HepG2 (cell line): ENCODE results near the gene RECK. TPM values are rescaled to one million over a fixed set of nuclear protein-coding genes. Genes with fewer than 3 reads are reported as not detected.
"Not testable (repeated sequence)": the region's sequence is repeated elsewhere in the genome, so short reads cannot be mapped to it uniquely, and the experiment has no call there.

ENCODE experiments used
- ATAC-seq: fragments of 200-7000 bp; cut with Tn5 transposase; 3 replicates; pipeline ENCODE4 v1.9.1; 2020; ENCODE audit warnings: mild to moderate bottlenecking, moderate library complexity
- BruUV-seq: library from RNA; stranded (reverse); fragments of 400-500 nt; replicated peaks from 2 replicates; lab custom pipeline; 2021; lab: Mats Ljungman, UMichigan
- CTCF ChIA-PET: fragments of 300-600 bp; formaldehyde crosslinking; extraction: SDS; loops from one replicate; lab custom pipeline; 2021; ENCODE audit warnings: low total read pairs, inconsistent platforms, low intra/inter-chr PET ratio; lab: Yijun Ruan, JAX
- POLR2A ChIA-PET: fragments of 350-600 bp; sonication (Branson Sonifier 250); formaldehyde crosslinking; loops from one replicate; lab custom pipeline; 2020; ENCODE audit warnings: antibody characterized with exemption, inconsistent platforms; lab: Yijun Ruan, JAX
- DNase-seq: peaks from one replicate; pipeline ENCODE4 v3.0.0-alpha.2; 2015; ENCODE audit warnings: low spot score
- FAIRE-seq: peaks from 3 replicates; lab custom pipeline; 2011; peaks lifted over from hg19 to GRCh38; lab: Jason Lieb, UNC
- H2AFZ ChIP-seq: one replicate; pipeline ENCODE4 v1.6.1; 2011; ENCODE audit warnings: low read length, inconsistent platforms
- H3K27ac ChIP-seq: fragments of 300-600 bp; 3 replicates; pipeline ENCODE4 v1.8.0; 2011; ENCODE audit warnings: mixed run types, mild to moderate bottlenecking, mixed read lengths, low read length, inconsistent platforms; ENCODE audit not compliant: insufficient read depth; ENCODE audit errors: extremely low read length
- H3K27me3 ChIP-seq, 2 experiments: fragments of 200-600 bp in 1 of 2; 2 replicates in 1 of 2; 3 replicates in 1 of 2; pipeline versions ENCODE4 v1.6.0 to v1.8.0; 2011; ENCODE audit warnings: low read length in 2 of 2, mild to moderate bottlenecking in 2 of 2, moderate library complexity in 2 of 2, inconsistent platforms in 1 of 2; ENCODE audit not compliant: insufficient read depth in 2 of 2, control insufficient read depth in 1 of 2
- H3K36me3 ChIP-seq, 2 experiments: fragments of 200-600 bp in 1 of 2; replicated peaks in 1 of 2; 2 replicates in 1 of 2; 3 replicates in 1 of 2; pipeline versions ENCODE4 v1.5.1 to v1.8.0; 2011; ENCODE audit warnings: low read length in 2 of 2, inconsistent platforms in 1 of 2; ENCODE audit not compliant: insufficient read depth in 2 of 2, control insufficient read depth in 1 of 2
- H3K4me1 ChIP-seq: 2 replicates; pipeline ENCODE4 v1.5.1; 2012; ENCODE audit warnings: low read length, inconsistent platforms; ENCODE audit not compliant: insufficient read depth
- H3K4me2 ChIP-seq: 2 replicates; pipeline ENCODE4 v1.6.0; 2011; ENCODE audit warnings: low read depth, low read length, inconsistent platforms
- H3K4me3 ChIP-seq, 3 experiments: fragments of 200-600 bp in 1 of 3; sonication (generic), shearing (Covaris generic) in 1 of 3; replicated peaks in 1 of 3; 2 replicates each; pipeline ENCODE4 v1.5.1; 2011 to 2016; ENCODE audit warnings: low read length in 3 of 3, inconsistent platforms in 2 of 3, low read depth in 2 of 3, mild to moderate bottlenecking in 2 of 3, control low read depth in 1 of 3, mixed read lengths in 1 of 3; ENCODE audit not compliant: insufficient read depth in 1 of 3
- H3K79me2 ChIP-seq: one replicate; pipeline ENCODE4 v1.6.1; 2011; ENCODE audit warnings: low read length, inconsistent platforms; ENCODE audit not compliant: insufficient read depth
- H3K9ac ChIP-seq: 2 replicates; pipeline ENCODE4 v1.6.0; 2011; ENCODE audit warnings: mild to moderate bottlenecking, low read depth, low read length, inconsistent platforms; ENCODE audit not compliant: insufficient read depth
- H3K9me3 ChIP-seq: 2 replicates; pipeline ENCODE4 v1.5.1; 2012; ENCODE audit warnings: mild to moderate bottlenecking, low read length
- H4K20me1 ChIP-seq: 2 replicates; pipeline ENCODE4 v1.6.0; 2011; ENCODE audit warnings: inconsistent platforms, mild to moderate bottlenecking, low read length, moderate library complexity; ENCODE audit not compliant: insufficient read depth
- CEBPB ChIP-seq: IDR thresholded peaks from 2 replicates; pipeline ENCODE4 v1.6.1; 2011; ENCODE audit warnings: low read depth, low read length, improper control_type of control experiment, borderline replicate concordance
- CHD2 ChIP-seq: IDR thresholded peaks from 2 replicates; pipeline ENCODE4 v1.6.1; 2011; ENCODE audit warnings: low read depth, low read length, improper control_type of control experiment
- HDAC1 ChIP-seq: sonication (generic); formaldehyde crosslinking; IDR thresholded peaks from 2 replicates; pipeline ENCODE4 v1.5.1; 2020; ENCODE audit warnings: mild to moderate bottlenecking, missing genetic modification reagents
- MAFG ChIP-seq: sonication (generic); formaldehyde crosslinking; IDR thresholded peaks from 2 replicates; pipeline ENCODE4 v1.5.1; 2020; ENCODE audit warnings: mild to moderate bottlenecking, missing genetic modification reagents
- SALL2 ChIP-seq: sonication (generic); formaldehyde crosslinking; IDR thresholded peaks from 2 replicates; pipeline ENCODE4 v1.8.1; 2023; ENCODE audit warnings: mild to moderate bottlenecking, missing genetic modification reagents, inconsistent platforms
- SP5 ChIP-seq: IDR thresholded peaks from 2 replicates; pipeline ENCODE4 v1.6.1; 2016; ENCODE audit warnings: low read depth, borderline replicate concordance
- TGIF2 ChIP-seq: IDR thresholded peaks from 2 replicates; pipeline ENCODE4 v1.6.1; 2016; ENCODE audit warnings: control low read depth, missing compliant biosample characterization
- ZNF275 ChIP-seq: sonication (generic); formaldehyde crosslinking; IDR thresholded peaks from 2 replicates; pipeline ENCODE4 v1.8.0; 2022; ENCODE audit warnings: missing genetic modification reagents, mild to moderate bottlenecking, inconsistent platforms, borderline replicate concordance
- ZNF674 ChIP-seq: sonication (generic); formaldehyde crosslinking; IDR thresholded peaks from 2 replicates; pipeline ENCODE4 v1.5.0; 2020; ENCODE audit warnings: low read depth, mild to moderate bottlenecking, missing genetic modification reagents
- WGBS: methylation state at CpG from one replicate; pipeline ENCODE4 v1.1.6; 2017; ENCODE audit warnings: low lambda C conversion rate; 5-methylcytosine and 5-hydroxymethylcytosine counted together
- in situ Hi-C: cut with HindIII; loops from 2 replicates; pipeline ENCODE4 v1.10.0; 2017; ENCODE audit warnings: low pct_unique_long_range_greater_than_20kb; ENCODE audit not compliant: extremely low pct_ligation_motif_present
- intact Hi-C: fragments of 100-400 bp; cut with micrococcal nuclease; formaldehyde crosslinking; loops from one replicate; pipeline ENCODE4 v1.10.0; 2022; ENCODE audit not compliant: unreplicated experiment
- polyA plus RNA-seq, 8 experiments: library from polyadenylated mRNA; depleted of rRNA in 3 of 8; stranded (reverse) in 7 of 8; unstranded in 1 of 8; fragments of >200 nt; fragmentation: Illumina TruSeq in 4 of 8; extraction: Trizol in 4 of 8; gene quantifications; 2 replicates each; pipeline versions ENCODE4 v1.2.1 to v1.2.3, GENCODE V29; 2011 to 2016; ENCODE audit warnings: low read depth in 4 of 8, missing spikeins in 1 of 8, mixed read lengths in 1 of 8; ENCODE audit not compliant: insufficient read depth in 1 of 8
- total RNA-seq, 5 experiments: library from RNA; depleted of rRNA; stranded (reverse); fragments of >200 nt; fragmentation: Illumina TruSeq; extraction: Trizol; gene quantifications; 2 replicates each; pipeline ENCODE4 v1.2.3, GENCODE V29; 2016; ENCODE audit warnings: low read depth in 1 of 5

The RECK gene
- total and polyA plus RNA-seq, 2 of the 13 experiments (the other 11 are each of a cell fraction or from before 2014, with no cell fraction given) = 3.1 to 4.8 TPM

GRCh38 chr9:36128349-36128748, 91.6 kb downstream of the RECK start:
- no peak overlapping the region for H2AFZ ChIP-seq
- H3K4me3 ChIP-seq = no peak overlapping the region
- H4K20me1 ChIP-seq = no peaks in the 10 kb centered on the region
- 7% methylated on average over 5 of the region's 8 CpGs for WGBS
- no peak for ATAC-seq
- TF ChIP-seq SP5 (CRISPR knock-in tag) = no peak
- no peak for TF ChIP-seq ZNF275
- TF ChIP-seq CHD2 = no peak
- no peak for TF ChIP-seq ZNF674
- no peak for TF ChIP-seq SALL2 (CRISPR knock-in tag)
- no peak for TF ChIP-seq TGIF2 (CRISPR knock-in tag)
- no peak for TF ChIP-seq HDAC1 (CRISPR knock-in tag)
- no peaks in the 10 kb centered on the region for H3K9me3 ChIP-seq
- peaks cover 7% of the 10 kb centered on the region for H3K4me1 ChIP-seq
- ChIA-PET POLR2A (no interaction called here), CTCF (no interaction called here)
- FAIRE-seq = no peak
- H3K79me2 ChIP-seq = no peaks in the 10 kb centered on the region
- H3K27ac ChIP-seq = no peak overlapping the region
- H3K4me2 ChIP-seq = no peak overlapping the region
- peaks cover 0 to 14% of the 10 kb centered on the region in 2 experiments; a peak in 3 of 5 replicates for H3K27me3 ChIP-seq
- no peak for DNase-seq
- no peak overlapping the region for H3K9ac ChIP-seq
- in situ Hi-C loops (no loop called here), intact Hi-C loops (no loop called here)
- BruUV-seq = no TSS peak
- H3K36me3 ChIP-seq = no peaks in the 10 kb centered on the region

- in situ Hi-C loops (no loop called here), intact Hi-C loops (no loop called here)
- Histone ChIP-seq H2AFZ (no peak overlapping the region), H3K36me3 (no peaks in the 10 kb centered on the region), H3K27me3 (peaks cover 0 to 20% of the 10 kb centered on the region in 2 experiments; a peak in 3 of 5 replicates), H3K9me3 (no peaks in the 10 kb centered on the region), H3K4me1 (peaks cover 7% of the 10 kb centered on the region), H3K4me3 (no peak overlapping the region), H3K27ac (no peak overlapping the region), H3K9ac (no peak overlapping the region), H3K79me2 (no peaks in the 10 kb centered on the region), H4K20me1 (no peaks in the 10 kb centered on the region)
- FAIRE-seq (no peak), DNase-seq (no peak), ATAC-seq (no peak)
- 36% methylated on average over 12 of the region's 12 CpGs for WGBS
- ChIA-PET POLR2A (no interaction called here), CTCF (no interaction called here)
- no TSS peak for BruUV-seq
- TF ChIP-seq MAFG (CRISPR knock-in tag) (no peak), CEBPB (peak; percentile 44; the same call in 1 of the 2 replicates)
- TF ChIP-seq, all 625 proteins: peak for 1
- no peak overlapping the region for H3K4me2 ChIP-seq
These were observed 92.4 kb downstream of the RECK start for GRCh38 chr9:36129139-36129538.

GRCh38 chr9:36131666-36132065, 95.0 kb downstream of the RECK start:
- H4K20me1 ChIP-seq, H3K4me3 ChIP-seq, H3K27ac ChIP-seq, H2AFZ ChIP-seq, DNase-seq, POLR2A ChIA-PET, H3K79me2 ChIP-seq, intact Hi-C loops, ATAC-seq, H3K36me3 ChIP-seq, BruUV-seq, in situ Hi-C loops, FAIRE-seq, H3K9ac ChIP-seq, H3K9me3 ChIP-seq, H3K4me2 ChIP-seq, H3K4me1 ChIP-seq, CTCF ChIA-PET: not testable (repeated sequence)
- peaks cover 7 to 40% of the 10 kb centered on the region in 2 experiments for H3K27me3 ChIP-seq
- 17% methylated on average over 7 of the region's 7 CpGs for WGBS
